HUDEP-2 (cell line): ENCODE data around the gene NOTCH1.
A peak's percentile ranks its signal among the peaks of the same experiment; 100 is the strongest.

Experiments used
- DNase-seq, 76 experiments: peaks; one replicate each; lab custom pipeline; 2025; ENCODE audit not compliant: unreplicated experiment in 76 of 76; lab: John Stamatoyannopoulos, UW

Gene NOTCH1

GRCh38 chr9:136534366-136534765, 11.5 kb downstream of the NOTCH1 start:
- no peak for DNase-seq

GRCh38 chr9:136533775-136534157, 12.1 kb downstream of the NOTCH1 start:
- peak in 2 of 76 experiments; percentile 8 to 12 for DNase-seq

GRCh38 chr9:136532799-136533774, 12.8 kb downstream of the NOTCH1 start:
- DNase-seq, result no peak

- DNase-seq, result peak in 1 of 76 experiments; percentile 1
Observed at GRCh38 chr9:136531904-136532798, 13.7 kb downstream of the NOTCH1 start.

- no peak for DNase-seq
Observed at GRCh38 chr9:136531186-136531903, 14.5 kb downstream of the NOTCH1 start.

- DNase-seq, result no peak
Observed at GRCh38 chr9:136530461-136531089, 15.3 kb downstream of the NOTCH1 start.

- no peak for DNase-seq
Observed at GRCh38 chr9:136529516-136530460, 16.1 kb downstream of the NOTCH1 start.

GRCh38 chr9:136528716-136529341, 17.0 kb downstream of the NOTCH1 start:
- DNase-seq, result no peak

GRCh38 chr9:136527721-136528710, 17.8 kb downstream of the NOTCH1 start:
- peak in 1 of 76 experiments; percentile 4 for DNase-seq

- DNase-seq, result no peak
Observed at GRCh38 chr9:136527131-136527530, 18.7 kb downstream of the NOTCH1 start.

GRCh38 chr9:136526625-136527066, 19.2 kb downstream of the NOTCH1 start:
- no peak for DNase-seq

- DNase-seq, result no peak
Observed at GRCh38 chr9:136525841-136526499, 19.9 kb downstream of the NOTCH1 start.

- DNase-seq, result no peak
Observed at GRCh38 chr9:136525207-136525606, 20.6 kb downstream of the NOTCH1 start.

- DNase-seq, result no peak
Observed at GRCh38 chr9:136522314-136523237, 23.3 kb downstream of the NOTCH1 start.

- DNase-seq, result no peak
Observed at GRCh38 chr9:136521537-136521936, 24.3 kb downstream of the NOTCH1 start.

GRCh38 chr9:136520053-136520540, 25.8 kb downstream of the NOTCH1 start:
- no peak for DNase-seq
